Heart right ventricle (tissue), 16 donors: ENCODE measurements around the gene TTC34. TPM values are rescaled to one million over a fixed set of nuclear protein-coding genes. Genes with fewer than 3 reads are reported as not detected.

Source experiments
- ATAC-seq, 8 donors: fragments of 200-7000 bp; cut with Tn5 transposase; one replicate each; pipeline ENCODE4 v1.9.1; 2020; ENCODE audit warnings: mild to moderate bottlenecking in 8 of 8, moderate library complexity in 8 of 8, moderate number of reproducible peaks in 1 of 8
- DNase-seq, 2 donors: peaks; one replicate each; pipeline ENCODE4 v3.0.0-alpha.2; 2020
- H3K27ac ChIP-seq, 10 donors: fragments of 200-600 bp; sonication (generic) in 2 of 10; one replicate each; pipeline versions ENCODE4 v1.5.0 to v1.8.0; 2020 to 2022; ENCODE audit warnings: mild to moderate bottlenecking in 3 of 10
- H3K27me3 ChIP-seq, 7 donors: fragments of 200-600 bp; one replicate each; pipeline ENCODE4 v1.8.0; 2021 to 2022; ENCODE audit warnings: mild to moderate bottlenecking in 2 of 7
- H3K36me3 ChIP-seq, 9 donors: fragments of 200-600 bp; sonication (generic) in 1 of 9; one replicate each; pipeline versions ENCODE4 v1.5.0 to v1.8.0; 2020 to 2022; ENCODE audit warnings: mild to moderate bottlenecking in 2 of 9
- H3K4me1 ChIP-seq, 9 donors: fragments of 200-600 bp; sonication (generic) in 1 of 9; one replicate each; pipeline versions ENCODE4 v1.5.0 to v1.8.0; 2020 to 2022; ENCODE audit warnings: mild to moderate bottlenecking in 4 of 9
- H3K4me3 ChIP-seq, 10 donors: fragments of 200-600 bp; sonication (generic) in 2 of 10; one replicate each; pipeline versions ENCODE4 v1.5.0 to v1.8.0; 2020 to 2022; ENCODE audit warnings: mild to moderate bottlenecking in 7 of 10, moderate library complexity in 2 of 10
- H3K9me3 ChIP-seq, 11 donors: fragments of 200-600 bp in 10 of 11; sonication (generic) in 2 of 11; one replicate each; pipeline versions ENCODE4 v1.5.0 to v1.8.0; 2013 to 2022; ENCODE audit warnings: mild to moderate bottlenecking in 2 of 11, control low read depth in 1 of 11, moderate library complexity in 1 of 11
- CTCF ChIP-seq, 9 donors: fragments of 200-600 bp; sonication (generic) in 2 of 9; IDR thresholded peaks; one replicate each; pipeline versions ENCODE4 v1.5.0 to v1.8.0; 2021 to 2022; ENCODE audit warnings: antibody characterized with exemption in 9 of 9, mild to moderate bottlenecking in 5 of 9, moderate library complexity in 1 of 9
- WGBS, 2 donors: extraction: QIAGEN DNeasy Blood & Tissue Kit; methylation state at CpG; one replicate each; pipeline ENCODE4 v1.1.7; 2013; ENCODE audit warnings: inconsistent platforms in 1 of 2; 5-methylcytosine and 5-hydroxymethylcytosine counted together
- intact Hi-C, 10 donors: fragments of 100-400 bp; cut with DNase I; formaldehyde crosslinking; loops; one replicate each; pipeline versions ENCODE4 v1.11.1 to v1.14.2; 2022
- polyA plus RNA-seq, 2 donors: library from polyadenylated mRNA; stranded (reverse); fragments of 200-250 nt; gene quantifications; one replicate each; pipeline ENCODE4 v1.2.3, GENCODE V29; 2013
- total RNA-seq, 10 donors: library from RNA; stranded (reverse); fragmentation: NEBNext Ultra II Directional in 3 of 10; extraction: Animal tissue kit (Norgen Biotek cat#: 25700) in 3 of 10; gene quantifications; one replicate each; pipeline versions ENCODE4 v1.2.1 to v1.2.4, GENCODE V29; 2021 to 2023
- donor health status: Arrhythmogenic right ventricular cardiomyopathy.
- donor health status: ischemic (EF 13 %, LVEDD 7.1; RV severe dilation, severe dysfunction).
- donor health status: healthy with polysubstance abuse.
- donor health status: DM: no; HTN: yes; CAD: no.
- donor health status: DM: no; HTN: no; CAD: no.
- donor health status: ischemic (EF 25% LVEDD 6.9; RV normal size, moderate dysfunction).
- donor health status: ischemic (EF 25% LVEDD 5.7; RV mildly dilated, moderate dysfunction).
- donor health status: healthy.
- donor health status: DM: yes; HTN: yes; CAD: no.
- donor health status: Ischemic cardiomyopathy.
- donor health status: ischemic (EF 35%, LVEDD 5.7; RV mildly dilated, moderate dysfunction).
- donor health status: nonischemic (EF 11% LVEDD 7.7; RV severe dilation, severe dysfunction).
- donor health status: DM: yes; HTN: yes; CAD: no.
- donor health status: PGD.
- donor health status: ischemic (EF 29% LVEDD 5.4; RV normal size, mild dysfunction).
- donor health status: nonischemic (EF 23%, LVEDD 6.1; RV moderate dilation, normal function).

Gene TTC34
- total and polyA plus RNA-seq, 12 donors: 0.03 to 0.74 (median 0.42) TPM

- intact Hi-C loops: loop anchor here in 2 of 10 donors (5.0 to 10.0 kb wide), 2 partner anchors 56 to 62 kb away; partner anchors contain the start of gene PANK4 (in 1 of the 2)
- no peak for ATAC-seq
Observed at GRCh38 chr1:2588661-2589430, 212.6 kb downstream of the TTC34 start.

GRCh38 chr1:2587860-2588571, 213.5 kb downstream of the TTC34 start:
- DNase-seq (peak in 1 of 2 donors; percentile 16), ATAC-seq (no peak)
- Histone ChIP-seq H3K4me3 (peak overlapping the region in 5 of 10 donors; percentile 86 to 98 (median 92)), H3K36me3 (peaks cover 0 to 8% (median 0%) of the 10 kb centered on the region in 9 donors), H3K27me3 (no peaks in the 10 kb centered on the region), H3K9me3 (no peaks in the 10 kb centered on the region), H3K4me1 (peaks cover 10 to 35% (median 25%) of the 10 kb centered on the region in 9 donors), H3K27ac (no peak overlapping the region)
- WGBS, 2 donors: 92 to 95% methylated on average over 19 of the region's 19 CpGs
- TF ChIP-seq CTCF (IDR thresholded peaks at IDR 0.05): no peak
- intact Hi-C loops: loop anchor here in 3 of 10 donors (2.0 to 10.0 kb wide), 3 partner anchors 57 to 61 kb away; partner anchors contain the start of gene PANK4 (in 2 of the 3)

More at GRCh38 chr1:2588661-2589430, 212.6 kb downstream of the TTC34 start:
- peak in 1 of 2 donors; percentile 21 for DNase-seq
- peaks cover 0 to 8% (median 0%) of the 10 kb centered on the region in 9 donors for H3K36me3 ChIP-seq
- peaks cover 0 to 8% (median 0%) of the 10 kb centered on the region in 7 donors for H3K27me3 ChIP-seq
- WGBS, 2 donors: 89 to 92% methylated on average over 23 of the region's 23 CpGs
- H3K27ac ChIP-seq: no peak overlapping the region
- no peaks in the 10 kb centered on the region for H3K9me3 ChIP-seq
- H3K4me1 ChIP-seq: peaks cover 12 to 37% (median 29%) of the 10 kb centered on the region in 9 donors
- no peak for TF ChIP-seq CTCF (IDR thresholded peaks at IDR 0.05)
- H3K4me3 ChIP-seq: no peak overlapping the region

GRCh38 chr1:2587071-2587859, 214.2 kb downstream of the TTC34 start:
- Histone ChIP-seq H3K27ac (peak overlapping the region in 9 of 10 donors; percentile 96 to 100 (median 99)), H3K4me3 (peak overlapping the region; percentile 47 to 98 (median 93)), H3K36me3 (peaks cover 0 to 8% (median 0%) of the 10 kb centered on the region in 9 donors), H3K4me1 (peaks cover 9 to 35% (median 25%) of the 10 kb centered on the region in 9 donors), H3K27me3 (no peaks in the 10 kb centered on the region), H3K9me3 (no peaks in the 10 kb centered on the region)
- 10 to 14% methylated on average over 47 to 52 of the region's 52 CpGs for WGBS, 2 donors
- DNase-seq (peak in 1 of 2 donors; percentile 14), ATAC-seq (peak in 1 of 8 donors; percentile 2)
- peak in 1 of 9 donors; percentile 8 for TF ChIP-seq CTCF (IDR thresholded peaks at IDR 0.05)
- intact Hi-C loops: loop anchor here in 3 of 10 donors (2.0 to 10.0 kb wide), 3 partner anchors 58 to 60 kb away; partner anchors contain the start of gene PANK4 (in 2 of the 3)
